NCI-H446 (cell line): Measurements from ENCODE around the gene ADH5.
A peak's percentile ranks its signal among the peaks of the same experiment; 100 is the strongest.
"Not testable (repeated sequence)": the region's sequence is repeated elsewhere in the genome, so short reads cannot be mapped to it uniquely, and the experiment has no call there.

Experiments
- DNase-seq, 2 experiments: peaks; one replicate each; lab custom pipeline; 2025; lab: John Stamatoyannopoulos, UW

The ADH5 gene

GRCh38 chr4:99088481-99089365, at the start of gene ADH5:
ADH5 (minus strand) TSS chr4:99088788; CDS start chr4:99088700, 88 bp downstream.
- DNase-seq = peak; percentile 45 to 84

DNA sequence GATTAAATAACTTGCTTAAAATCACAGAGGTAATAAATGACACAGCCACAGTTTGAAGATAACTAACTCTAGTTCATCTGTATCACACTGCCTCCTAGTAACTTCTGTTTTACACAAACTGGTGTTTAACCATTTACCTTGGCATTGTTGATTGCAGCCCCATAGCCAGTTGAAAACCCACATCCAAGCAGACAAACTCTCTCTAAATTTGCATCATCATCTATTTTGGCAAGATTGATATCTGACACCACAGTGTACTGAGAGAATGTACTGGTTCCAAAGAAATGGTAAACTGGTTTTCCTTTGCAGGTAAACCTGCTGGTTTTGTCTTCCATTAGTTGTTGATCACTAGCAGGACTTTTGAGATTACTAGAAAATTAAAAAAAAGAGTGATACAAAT, 47.7 kb upstream of the ADH5 start:
- no peak for DNase-seq

- no peak for DNase-seq
Observed at GRCh38 chr4:99135541-99136162, 47.1 kb upstream of the ADH5 start.

GRCh38 chr4:99134586-99134985, 46.0 kb upstream of the ADH5 start:
- DNase-seq = no peak

- no peak for DNase-seq
Observed at GRCh38 chr4:99131378-99131777, 42.8 kb upstream of the ADH5 start.

DNA sequence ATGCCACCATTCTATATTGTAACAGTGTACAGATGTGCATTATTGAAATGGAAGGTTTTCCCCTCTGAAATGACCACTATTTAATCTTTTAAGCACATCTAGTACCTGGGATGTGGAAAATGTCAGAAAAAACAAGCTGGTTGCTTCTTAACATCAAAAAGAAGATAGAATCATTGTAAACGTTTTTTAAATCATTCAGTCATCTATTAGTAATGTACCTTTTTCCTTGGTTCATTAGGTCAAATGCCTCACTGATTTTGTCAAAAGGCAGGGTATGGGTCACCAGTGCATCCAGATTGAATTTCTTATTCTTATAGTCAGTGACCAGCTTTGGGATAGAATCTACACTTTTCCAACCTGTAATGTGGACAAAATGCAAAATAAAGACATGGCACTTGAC, 37.8 kb upstream of the ADH5 start:
- no peak for DNase-seq

- no peak for DNase-seq
Observed at GRCh38 chr4:99121008-99121407, 32.4 kb upstream of the ADH5 start.

- DNase-seq = no peak
Observed at GRCh38 chr4:99120501-99120900, 31.9 kb upstream of the ADH5 start.

- DNase-seq = peak; percentile 1 to 25
Observed at GRCh38 chr4:99117876-99118693, 29.5 kb upstream of the ADH5 start.

- not testable (repeated sequence) for DNase-seq
Observed at GRCh38 chr4:99117122-99117841, 28.7 kb upstream of the ADH5 start.

DNA sequence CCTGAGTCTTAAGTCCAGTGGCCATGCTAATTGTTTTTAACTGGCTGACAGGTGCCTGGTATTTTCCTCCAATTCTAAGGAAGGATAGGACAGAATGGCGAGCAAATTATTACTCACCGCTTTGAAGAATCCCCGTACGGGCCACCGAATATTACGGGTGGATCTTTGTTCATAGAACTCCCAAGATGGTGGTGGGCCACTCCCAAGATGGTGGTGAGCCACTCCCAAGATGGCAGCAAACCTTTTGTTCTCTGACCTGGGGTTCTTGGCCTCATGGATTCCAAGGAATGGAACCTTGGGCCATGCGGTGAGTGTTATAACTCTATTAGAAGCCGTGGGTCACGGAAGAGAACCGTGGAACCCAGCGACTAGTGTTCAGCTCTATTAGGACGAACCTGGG, 20.7 kb upstream of the ADH5 start:
- not testable (repeated sequence) for DNase-seq

DNA sequence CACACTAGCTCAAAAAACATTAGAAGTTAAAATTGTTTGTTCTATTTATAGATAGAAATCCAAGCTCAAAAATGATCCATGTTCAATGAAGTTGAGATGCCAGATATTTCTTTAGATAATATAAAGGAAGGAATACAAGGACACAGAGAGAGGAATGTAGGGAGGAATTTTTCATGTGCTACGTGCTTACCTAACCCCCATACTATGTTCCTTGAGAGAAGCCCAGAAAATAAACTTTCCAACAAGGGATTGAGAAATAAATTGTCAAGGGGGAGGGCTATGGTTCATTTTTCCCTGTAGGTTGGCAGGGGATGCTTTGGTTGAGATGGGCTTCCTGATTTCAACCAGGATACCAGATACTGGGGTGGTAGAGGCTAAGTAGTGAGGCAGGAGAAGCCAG, 15.6 kb upstream of the ADH5 start:
- DNase-seq = no peak

DNA sequence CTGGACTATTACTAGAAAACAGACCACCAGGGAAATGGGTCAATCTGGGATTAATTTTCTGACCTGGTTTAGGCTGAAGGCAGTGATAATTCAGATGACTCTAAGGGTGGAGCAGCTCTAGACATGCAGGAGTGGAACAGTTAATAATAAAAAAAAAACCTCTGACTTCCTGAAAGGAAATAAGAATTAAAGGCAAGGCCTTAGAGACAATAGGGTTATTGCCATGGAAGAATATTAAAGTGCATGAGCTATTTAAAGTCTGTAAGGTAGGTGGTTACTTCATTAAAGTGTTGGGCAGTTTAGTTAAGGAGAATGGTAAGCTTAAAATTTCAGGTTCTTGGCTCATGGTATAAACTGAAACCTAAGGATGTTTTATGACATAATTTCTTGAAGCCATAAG, 14.6 kb upstream of the ADH5 start:
- no peak for DNase-seq

GRCh38 chr4:99102634-99103033, 14.0 kb upstream of the ADH5 start:
- DNase-seq = no peak

- DNase-seq = no peak
Observed at GRCh38 chr4:99100876-99101275, 12.3 kb upstream of the ADH5 start.

DNA sequence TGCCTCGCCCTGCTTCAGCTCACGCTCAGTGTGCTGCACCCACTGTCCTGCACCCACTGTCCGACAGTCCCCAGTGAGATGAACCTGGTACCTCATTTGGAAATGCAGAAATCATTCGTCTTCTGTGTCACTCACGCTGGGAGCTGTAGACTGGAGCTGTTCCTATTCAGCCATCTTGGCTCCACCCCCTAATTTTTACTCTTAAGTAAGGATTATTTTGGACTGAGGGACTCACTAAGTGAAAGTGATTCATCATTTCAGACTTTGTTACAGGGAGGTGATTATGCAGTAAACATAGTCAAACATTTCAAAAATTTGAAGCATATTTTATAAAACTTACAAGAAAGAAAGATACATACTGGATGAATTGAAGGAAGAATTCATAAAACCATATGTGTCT, 11.2 kb upstream of the ADH5 start:
- not testable (repeated sequence) for DNase-seq

DNA sequence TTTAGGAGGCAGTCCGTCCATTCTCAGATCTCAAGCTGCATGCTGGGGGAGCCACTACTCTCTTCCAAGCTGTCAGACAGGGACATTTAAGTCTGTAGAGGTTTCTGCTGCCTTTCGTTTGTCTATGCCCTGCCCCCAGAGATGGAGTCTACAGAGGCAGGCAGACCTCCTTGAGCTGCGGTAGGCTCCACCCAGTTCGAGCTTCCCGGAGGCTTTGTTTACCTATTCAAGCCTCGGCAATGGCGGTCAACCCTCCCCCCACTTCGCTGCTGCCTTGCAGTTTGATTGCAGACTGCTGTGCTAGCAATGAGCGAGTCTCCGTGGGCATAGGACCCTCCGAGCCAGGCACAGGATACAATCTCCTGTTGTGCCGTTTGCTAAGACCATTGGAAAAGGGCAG, 10.7 kb upstream of the ADH5 start:
- DNase-seq = no peak

- not testable (repeated sequence) for DNase-seq
Observed at GRCh38 chr4:99091841-99092240, 3.3 kb upstream of the ADH5 start.

DNA sequence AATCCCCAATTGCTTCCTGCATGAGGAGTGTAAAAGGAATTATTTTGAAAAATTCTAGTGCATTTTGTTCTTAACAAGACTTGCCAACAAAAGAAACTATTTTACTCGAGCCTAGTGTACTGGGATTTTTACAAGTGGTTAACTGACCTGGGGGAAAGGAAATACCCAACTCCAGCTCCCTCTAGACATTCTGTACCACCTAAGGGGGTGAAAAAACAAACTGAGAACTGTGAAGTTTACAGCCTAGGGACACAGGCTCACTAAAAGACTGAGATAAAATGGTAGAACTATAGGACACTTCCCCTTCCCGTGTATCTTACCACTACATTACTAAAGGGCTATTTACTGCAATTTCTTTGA, 2.6 kb upstream of the ADH5 start:
- no peak for DNase-seq

GRCh38 chr4:99090481-99091215, 2.1 kb upstream of the ADH5 start:
- DNase-seq = no peak

DNA sequence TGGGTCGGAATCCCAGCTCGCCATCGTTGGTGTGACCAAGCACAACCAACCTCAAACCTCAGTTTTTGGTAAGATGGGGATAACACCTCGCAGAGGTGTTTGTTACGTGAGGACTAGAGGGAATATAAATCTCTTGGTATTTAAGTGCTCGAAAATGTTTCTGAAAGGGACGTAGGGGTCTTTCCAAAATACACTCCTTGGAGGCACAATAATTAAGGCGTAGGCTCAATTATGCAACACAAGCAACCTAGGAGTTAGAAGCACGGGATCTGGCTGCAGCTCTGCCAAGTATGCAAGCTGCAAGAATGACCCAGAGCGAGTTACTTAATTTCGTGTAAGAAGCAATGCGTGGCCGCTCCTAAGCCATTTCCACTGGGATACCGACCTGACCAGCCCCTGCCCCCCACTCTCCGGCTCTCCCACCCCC, 552 bp downstream of the ADH5 start:
- peak in 1 of 2 experiments; percentile 20 for DNase-seq
